NCI-H2081 (cell line): ENCODE measurements around the gene KREMEN1.
A peak's percentile ranks its signal among the peaks of the same experiment; 100 is the strongest.

ENCODE experiments used
- DNase-seq, 2 experiments: peaks; one replicate each; lab custom pipeline; 2025; lab: John Stamatoyannopoulos, UW

The KREMEN1 gene

GRCh38 chr22:29152045-29152953 is 79.5 kb downstream of the KREMEN1 start:
- DNase-seq, result peak in 1 of 2 experiments; percentile 29

DNA sequence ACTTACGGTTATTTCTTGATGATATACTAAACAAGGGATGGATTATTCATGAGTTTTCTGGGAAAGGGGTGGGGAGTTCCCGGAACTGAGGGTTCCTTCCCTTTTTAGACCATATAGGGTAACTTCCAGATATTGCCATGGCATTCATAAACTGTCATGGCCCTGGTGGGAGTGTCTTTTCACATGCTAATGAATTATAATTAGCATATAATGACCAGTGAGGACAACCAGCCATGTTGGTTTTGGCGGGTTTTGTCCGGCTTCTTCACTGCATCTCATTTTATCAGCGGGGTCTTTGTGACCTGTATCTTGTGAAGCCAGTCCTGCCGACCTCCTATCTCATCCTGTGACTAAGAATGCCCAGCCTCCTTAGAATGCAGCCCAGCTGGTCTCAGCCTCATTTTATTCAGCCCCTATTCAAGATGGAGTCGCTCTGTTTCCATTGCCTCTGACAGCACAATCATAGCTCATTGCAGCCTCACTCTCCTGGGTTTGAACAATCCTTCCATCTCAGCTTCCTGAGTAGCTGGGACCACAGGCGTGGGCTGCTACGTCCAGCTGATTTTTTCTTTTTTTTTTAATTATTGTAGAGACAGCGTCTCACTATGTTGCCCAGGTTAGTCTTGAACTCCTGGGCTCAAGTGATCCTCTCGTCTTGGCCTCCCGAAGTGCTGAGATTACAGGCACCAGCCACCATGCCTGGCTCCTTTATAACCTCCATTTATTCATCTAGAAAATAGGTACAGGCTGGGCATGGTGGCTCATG is 80.3 kb downstream of the KREMEN1 start:
- DNase-seq, result no peak

DNA sequence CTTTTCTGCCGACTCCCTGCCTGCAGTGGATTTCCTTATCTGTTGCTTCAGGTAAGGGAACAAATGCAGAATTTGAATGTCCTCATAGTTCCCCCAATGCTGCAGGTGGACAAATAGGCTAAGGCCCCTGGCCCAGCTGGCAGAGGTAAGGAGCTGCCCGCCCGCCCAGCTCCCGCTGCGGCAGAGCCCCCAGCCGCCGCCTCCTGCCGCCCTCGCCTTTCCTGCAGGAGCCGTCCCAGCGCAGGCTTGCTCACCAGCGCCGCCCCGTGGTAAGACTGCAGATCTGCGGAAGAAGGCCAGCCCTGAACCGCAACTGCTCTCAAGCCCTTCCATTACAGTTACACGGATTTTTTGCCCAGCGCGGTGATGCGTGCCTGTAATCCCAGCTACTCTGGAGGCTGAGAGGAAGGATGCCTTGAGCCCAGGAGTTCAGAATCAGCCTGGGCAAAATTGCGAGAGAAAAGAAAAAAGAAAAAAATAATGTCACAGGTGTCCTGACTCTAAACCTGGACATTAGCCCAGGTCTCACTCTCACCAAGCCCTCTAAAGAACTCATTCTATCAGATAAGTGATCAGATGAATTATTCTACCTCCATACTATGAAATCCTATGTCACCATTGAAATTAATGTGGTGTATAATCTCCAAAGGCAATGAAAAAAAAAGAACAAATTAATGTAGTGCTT is 81.7 kb downstream of the KREMEN1 start:
- DNase-seq, result peak; percentile 51 to 52

GRCh38 chr22:29155966-29156365 is 83.1 kb downstream of the KREMEN1 start:
- DNase-seq, result no peak

GRCh38 chr22:29156507-29156906 is 83.7 kb downstream of the KREMEN1 start:
- DNase-seq, result no peak

DNA sequence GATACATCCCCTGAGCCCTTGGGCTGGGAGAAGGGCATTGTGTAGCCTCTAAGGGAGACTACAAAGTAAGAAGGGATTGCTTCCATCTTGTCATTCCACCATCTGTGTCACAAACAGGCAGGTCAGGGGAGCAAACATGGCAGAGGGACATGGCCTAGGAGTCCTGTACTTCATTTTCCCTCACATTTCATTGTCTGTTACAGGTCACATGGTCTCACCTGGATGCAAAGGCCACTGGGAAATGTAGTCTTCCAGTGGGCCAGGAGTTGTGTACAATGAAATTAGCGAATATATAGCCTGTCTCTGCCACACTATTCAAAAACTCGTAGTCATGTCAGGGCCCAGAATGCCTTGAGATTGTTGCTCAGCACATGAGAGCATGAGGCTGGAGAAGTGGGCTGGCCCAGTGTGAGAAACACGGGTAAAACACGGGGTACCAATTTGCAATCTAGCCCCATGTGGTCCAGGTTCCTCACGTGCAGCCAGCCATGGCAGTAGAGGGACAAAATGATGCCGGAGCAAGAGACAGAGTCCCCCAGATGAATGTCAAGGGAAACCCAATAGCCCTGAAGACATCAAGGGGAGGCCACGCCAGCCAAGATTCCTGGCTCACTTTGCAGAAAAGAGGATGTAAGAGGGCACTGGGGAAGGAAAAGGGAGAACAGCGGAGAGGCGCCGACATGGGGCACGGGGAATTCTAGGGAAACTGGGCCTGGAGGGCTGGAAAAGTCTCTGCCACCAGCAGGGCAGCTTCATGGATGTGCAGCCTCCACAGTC is 85.1 kb downstream of the KREMEN1 start:
- peak in 1 of 2 experiments; percentile 2 for DNase-seq

DNA sequence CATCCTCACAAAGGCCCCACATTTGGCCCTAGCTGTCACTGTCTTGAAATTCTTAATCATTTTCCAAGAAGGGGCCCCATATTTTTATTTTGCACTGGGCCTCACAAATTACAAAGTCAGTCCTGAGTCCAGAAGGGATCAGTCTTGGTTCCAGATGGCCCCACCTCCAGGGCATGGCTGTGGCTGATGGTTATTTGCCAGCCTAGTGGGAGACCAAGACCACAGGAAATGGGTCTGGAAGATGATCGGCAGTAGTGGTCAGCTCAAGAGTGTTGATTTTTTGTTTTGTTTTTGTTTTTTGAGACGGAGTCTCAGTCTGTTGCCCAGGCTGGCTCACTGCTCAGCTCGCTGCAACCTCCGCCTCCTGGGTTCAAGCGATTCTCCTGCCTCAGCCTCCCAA is 85.7 kb downstream of the KREMEN1 start:
- no peak for DNase-seq

- DNase-seq, result no peak
Measured at GRCh38 chr22:29163808-29164207, 91.0 kb downstream of the KREMEN1 start.

- no peak for DNase-seq
Measured at GRCh38 chr22:29165321-29166060, 92.7 kb downstream of the KREMEN1 start.

DNA sequence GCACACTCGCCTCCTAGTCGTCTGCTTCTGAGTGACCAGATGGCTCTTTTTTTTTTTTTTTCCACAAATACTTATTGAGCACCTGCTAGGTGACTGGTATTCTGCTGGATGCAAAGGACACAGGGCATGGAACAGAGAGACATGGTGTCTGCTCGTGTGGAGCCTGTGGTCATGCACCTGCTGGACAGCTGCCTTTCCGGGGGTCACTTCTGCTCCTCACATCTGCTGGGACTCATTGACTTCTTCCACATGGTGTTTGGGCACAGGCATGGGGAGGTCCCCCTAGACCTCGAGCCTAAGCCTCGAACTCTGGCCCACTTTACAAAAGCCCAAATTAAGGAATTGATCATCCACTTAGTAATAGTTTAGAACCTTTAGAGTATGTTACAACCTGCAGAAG is 93.3 kb downstream of the KREMEN1 start:
- no peak for DNase-seq

DNA sequence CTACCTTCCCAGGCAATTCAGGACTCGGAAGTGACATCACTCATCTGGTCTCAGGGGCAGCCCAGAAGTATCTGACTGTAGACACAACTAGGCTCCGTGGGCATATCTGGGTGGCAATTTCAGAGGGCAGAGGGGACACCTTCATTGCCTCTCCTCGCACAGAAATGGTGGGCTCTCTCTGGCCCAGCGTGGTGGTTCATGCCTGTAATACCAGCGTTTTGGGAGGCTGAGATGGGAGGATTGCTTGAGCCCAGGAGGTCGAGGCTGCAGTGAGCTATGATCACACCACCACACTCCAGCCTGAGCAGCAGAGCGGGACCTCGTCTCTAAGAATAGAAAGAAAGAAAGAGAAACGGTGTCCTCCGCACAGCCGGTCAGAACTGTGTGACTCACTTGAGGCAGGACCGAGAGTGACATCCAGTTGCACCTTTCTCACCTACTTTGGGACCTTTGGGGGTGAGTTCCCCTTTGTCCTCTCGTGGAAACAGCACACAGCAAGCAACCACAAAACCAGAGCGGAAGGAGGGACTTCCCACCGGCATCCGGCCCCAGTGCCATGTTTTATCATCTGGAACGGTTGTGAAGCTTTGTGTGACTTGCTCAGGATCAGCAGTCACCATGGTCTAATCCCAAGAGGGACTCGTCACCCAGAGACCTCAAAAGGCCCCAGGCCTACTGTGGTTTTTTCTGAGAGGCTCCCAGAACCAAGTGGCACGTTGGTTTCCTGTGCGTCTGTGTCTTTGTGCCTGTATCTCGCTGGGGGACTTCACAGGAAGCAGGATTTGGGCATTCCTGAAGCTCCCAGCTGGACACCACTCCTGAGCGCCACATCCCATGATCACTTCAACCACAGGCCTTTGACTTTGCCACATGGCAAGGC is 94.4 kb downstream of the KREMEN1 start:
- DNase-seq, result no peak

DNA sequence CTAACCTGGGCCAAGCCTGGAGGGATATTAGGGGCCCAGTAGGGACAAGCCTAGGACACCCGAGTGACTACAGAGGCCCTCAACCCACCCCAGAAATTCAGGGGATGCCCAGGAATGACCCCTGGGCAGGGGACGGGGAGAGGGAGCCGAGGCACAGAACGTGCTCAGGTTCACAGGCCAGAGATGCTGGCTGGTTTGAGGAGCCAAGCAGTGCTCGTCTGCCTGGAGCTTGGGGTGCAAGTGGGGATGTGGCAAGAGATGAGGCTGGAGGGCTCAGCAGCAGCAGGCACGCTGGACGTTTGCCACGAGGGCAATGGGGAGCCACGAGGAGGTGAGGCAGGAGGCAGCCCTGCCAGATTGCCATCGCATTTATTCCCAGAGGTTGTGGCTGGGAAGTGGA is 98.9 kb downstream of the KREMEN1 start:
- DNase-seq, result no peak

GRCh38 chr22:29172216-29172615 is 99.4 kb downstream of the KREMEN1 start:
- no peak for DNase-seq

GRCh38 chr22:29175312-29175835 is 102.5 kb downstream of the KREMEN1 start:
- no peak for DNase-seq

- DNase-seq, result no peak
Measured at GRCh38 chr22:29183971-29184848, 111.4 kb downstream of the KREMEN1 start.

DNA sequence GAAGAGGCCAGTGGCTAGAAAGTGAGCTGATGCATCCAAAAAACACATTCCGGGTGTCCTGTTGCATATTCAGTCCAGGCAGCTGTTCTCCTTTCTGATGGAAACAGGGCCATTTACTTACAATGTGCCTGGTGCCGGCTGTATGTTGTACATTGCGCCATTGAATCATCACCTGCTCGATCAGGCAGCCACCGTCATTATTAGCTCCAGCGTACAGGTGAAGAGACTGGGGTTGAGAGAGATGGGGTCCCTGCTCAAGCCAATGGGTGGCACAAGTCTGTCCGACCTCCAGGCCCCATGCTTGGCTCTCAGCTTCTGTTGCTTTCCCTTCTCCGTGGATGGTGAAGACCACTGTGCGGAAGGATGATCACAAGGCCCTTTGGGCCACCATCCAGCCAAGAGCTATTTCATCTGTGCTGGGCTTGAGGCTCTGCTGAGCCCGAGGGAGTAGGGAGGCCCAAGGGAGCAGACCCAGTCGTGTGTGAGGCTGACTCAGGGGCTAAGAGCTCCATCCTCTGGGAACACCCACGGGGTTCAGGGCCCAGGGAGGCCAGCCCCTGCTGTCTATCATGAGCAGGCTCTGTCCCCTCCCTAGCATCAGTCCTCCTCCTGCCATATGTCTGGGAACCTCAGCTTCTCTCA is 112.1 kb downstream of the KREMEN1 start:
- DNase-seq, result no peak

GRCh38 chr22:29186302-29186701 is 113.5 kb downstream of the KREMEN1 start:
- DNase-seq, result no peak

GRCh38 chr22:29187831-29188230 is 115.0 kb downstream of the KREMEN1 start:
- DNase-seq, result no peak
